Activated CD8-positive, alpha-beta memory T cell treated with anti-CD3 and anti-CD28 coated beads, Interleukin-2, amount 10 ng/mL, durations not matched to agents 7 days and 5 days (primary cell): ENCODE data around the gene SLC11A1. TPM values are rescaled to one million over a fixed set of nuclear protein-coding genes. Genes with fewer than 3 reads are reported as not detected.
A peak's percentile ranks its signal among the peaks of the same experiment; 100 is the strongest.

ENCODE experiments used
- ATAC-seq: fragments of 150-1000 bp; cut with Tn5 transposase; one replicate; pipeline ENCODE4 v1.10.0; 2021; ENCODE audit warnings: moderate library complexity
- CTCF ChIA-PET: fragments of 350-600 bp; sonication (Branson Sonifier 250); formaldehyde crosslinking; loops from one replicate; lab custom pipeline; 2021; ENCODE audit warnings: antibody characterized with exemption; lab: Charles Lee
- DNase-seq: peaks from one replicate; pipeline ENCODE4 v3.0.0-alpha.2; 2020
- H3K27ac Mint-ChIP-seq: one replicate; pipeline ENCODE4 v1.8.0; 2021; ENCODE audit warnings: mild to moderate bottlenecking, mixed read lengths
- H3K27me3 Mint-ChIP-seq: one replicate; pipeline ENCODE4 v1.8.0; 2021; ENCODE audit warnings: mixed read lengths
- H3K36me3 Mint-ChIP-seq: one replicate; pipeline ENCODE4 v1.8.0; 2021; ENCODE audit warnings: mild to moderate bottlenecking, mixed read lengths
- H3K4me1 Mint-ChIP-seq: one replicate; pipeline ENCODE4 v1.8.0; 2021; ENCODE audit warnings: mixed read lengths
- H3K4me3 Mint-ChIP-seq: one replicate; pipeline ENCODE4 v1.8.0; 2021; ENCODE audit warnings: mild to moderate bottlenecking, moderate library complexity, mixed read lengths
- H3K9me3 Mint-ChIP-seq: one replicate; pipeline ENCODE4 v1.8.0; 2022; ENCODE audit warnings: low read depth, mixed read lengths
- total RNA-seq, 2 experiments: library from RNA; stranded (reverse); gene quantifications; one replicate each; pipeline ENCODE4 v1.2.3, GENCODE V29; 2021

The SLC11A1 gene
- total RNA-seq, 2 experiments from 2014 or later = 0.18 to 0.35 TPM

DNA sequence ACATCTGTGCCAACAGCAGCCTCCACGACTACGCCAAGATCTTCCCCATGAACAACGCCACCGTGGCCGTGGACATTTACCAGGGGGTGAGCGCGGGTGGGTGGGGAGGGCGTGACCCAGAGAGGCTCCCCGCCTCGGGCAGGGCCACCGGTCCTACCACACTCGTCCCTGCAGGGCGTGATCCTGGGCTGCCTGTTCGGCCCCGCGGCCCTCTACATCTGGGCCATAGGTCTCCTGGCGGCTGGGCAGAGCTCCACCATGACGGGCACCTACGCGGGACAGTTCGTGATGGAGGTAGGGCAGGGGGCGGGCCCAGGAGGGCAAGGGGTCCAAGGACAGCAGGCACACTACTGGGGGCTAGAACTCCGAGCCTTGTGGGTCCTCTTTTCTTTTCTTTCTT is 9.1 kb downstream of the SLC11A1 start:
- no peaks in the 10 kb centered on the region for H3K36me3 Mint-ChIP-seq
- peaks cover 9% of the 10 kb centered on the region for H3K27me3 Mint-ChIP-seq
- H3K4me3 Mint-ChIP-seq = no peak overlapping the region
- peaks cover 21% of the 10 kb centered on the region for H3K4me1 Mint-ChIP-seq
- DNase-seq (no peak), ATAC-seq (no peak)
- no peak overlapping the region for H3K27ac Mint-ChIP-seq
- no peaks in the 10 kb centered on the region for H3K9me3 Mint-ChIP-seq
- CTCF ChIA-PET = interaction anchor here (1.7 kb wide), 1 partner anchor 100 kb away, joined by 5 read pairs; the partner anchor contains the start of gene TMBIM1

DNA sequence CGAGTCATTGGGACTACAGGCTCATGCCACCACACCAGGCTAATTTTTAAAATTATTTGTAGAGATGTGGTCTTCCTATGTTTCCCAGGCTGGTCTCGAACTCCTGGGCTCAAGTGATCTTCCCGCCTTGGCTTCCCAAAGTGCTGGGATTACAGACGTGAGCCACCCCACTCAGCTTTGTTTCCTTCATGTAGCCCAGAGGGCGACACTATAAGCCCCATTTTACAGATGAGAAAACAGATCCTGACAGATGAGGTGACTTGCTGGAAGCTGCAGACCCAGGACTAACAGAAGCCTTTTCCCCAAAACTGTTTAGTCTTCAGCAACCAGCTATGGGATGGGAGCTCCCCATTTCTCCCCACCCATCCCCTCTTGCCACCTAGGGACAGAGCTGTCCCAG is 10.4 kb downstream of the SLC11A1 start:
- Mint-ChIP-seq H3K4me3 (no peak overlapping the region), H3K9me3 (no peaks in the 10 kb centered on the region), H3K36me3 (no peaks in the 10 kb centered on the region), H3K27ac (peak overlapping the region; percentile 15), H3K4me1 (peaks cover 28% of the 10 kb centered on the region), H3K27me3 (no peaks in the 10 kb centered on the region)
- DNase-seq (no peak), ATAC-seq (no peak)
- CTCF ChIA-PET = interaction anchor here (0.6 to 2.2 kb wide), 2 partner anchors 31 to 108 kb away, joined by 3 to 7 read pairs; no protein-coding TSS in a partner anchor

DNA sequence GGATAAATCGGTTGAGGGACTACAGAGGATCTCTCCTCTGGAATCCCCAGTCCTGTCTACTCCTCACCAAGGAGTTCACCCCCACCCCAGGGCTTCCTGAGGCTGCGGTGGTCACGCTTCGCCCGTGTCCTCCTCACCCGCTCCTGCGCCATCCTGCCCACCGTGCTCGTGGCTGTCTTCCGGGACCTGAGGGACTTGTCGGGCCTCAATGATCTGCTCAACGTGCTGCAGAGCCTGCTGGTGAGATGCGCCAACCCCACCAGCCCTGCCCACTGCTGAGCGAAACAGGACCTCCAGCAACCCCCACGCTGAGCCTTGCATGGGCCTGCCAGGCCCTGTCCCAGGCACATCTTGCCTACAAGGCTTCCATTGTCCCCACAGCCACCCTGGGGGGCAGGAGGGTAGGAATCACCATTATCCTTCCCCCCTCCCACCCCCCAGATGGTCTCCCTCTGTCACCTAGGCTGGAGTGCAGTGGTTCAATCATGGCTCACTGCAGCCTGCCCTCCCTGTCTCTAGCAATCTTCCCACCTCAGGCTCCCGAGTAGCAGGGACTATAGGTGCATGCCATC is 10.9 kb downstream of the SLC11A1 start:
- DNase-seq = no peak
- H3K36me3 Mint-ChIP-seq = no peaks in the 10 kb centered on the region
- peaks cover 33% of the 10 kb centered on the region for H3K4me1 Mint-ChIP-seq
- CTCF ChIA-PET = interaction anchor here (0.5 to 4.8 kb wide), 12 partner anchors 12 to 317 kb away, joined by 3 to 35 read pairs (median 6); partner anchors contain the start of genes AAMP and PNKD
- no peaks in the 10 kb centered on the region for H3K9me3 Mint-ChIP-seq
- no peak overlapping the region for H3K4me3 Mint-ChIP-seq
- peak overlapping the region; percentile 15 for H3K27ac Mint-ChIP-seq
- ATAC-seq = no peak
- no peaks in the 10 kb centered on the region for H3K27me3 Mint-ChIP-seq

DNA sequence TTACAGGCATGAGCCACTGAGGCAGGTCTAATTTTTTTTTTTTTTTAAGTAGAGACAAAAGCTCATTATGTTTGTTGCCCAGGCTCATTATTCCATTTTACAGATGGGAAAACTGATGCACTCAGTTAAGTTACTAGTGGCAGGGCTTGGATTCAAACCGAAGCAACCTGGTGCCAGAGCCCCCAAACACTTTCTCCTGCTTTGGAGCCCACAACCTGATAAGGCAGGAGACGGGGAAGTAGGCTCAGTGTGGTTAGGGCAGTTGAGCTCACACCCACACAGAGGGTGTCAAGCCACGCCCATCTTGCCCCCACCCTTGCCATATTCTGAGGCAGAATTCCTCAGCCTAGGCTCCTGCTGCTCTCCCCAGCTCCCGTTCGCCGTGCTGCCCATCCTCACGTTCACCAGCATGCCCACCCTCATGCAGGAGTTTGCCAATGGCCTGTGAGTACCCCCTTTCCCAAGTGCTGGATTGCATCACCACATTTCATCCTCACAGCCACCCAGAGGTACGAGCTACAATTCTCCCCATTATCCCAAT is 11.7 kb downstream of the SLC11A1 start:
- H3K27me3 Mint-ChIP-seq = no peaks in the 10 kb centered on the region
- H3K9me3 Mint-ChIP-seq = no peaks in the 10 kb centered on the region
- no peaks in the 10 kb centered on the region for H3K36me3 Mint-ChIP-seq
- CTCF ChIA-PET = interaction anchor here (0.5 to 4.8 kb wide), 14 partner anchors 9 to 316 kb away, joined by 3 to 35 read pairs (median 6); partner anchors contain the start of genes AAMP and PNKD
- DNase-seq (peak; percentile 61), ATAC-seq (no peak)
- peak overlapping the region; percentile 7 for H3K27ac Mint-ChIP-seq
- H3K4me3 Mint-ChIP-seq = no peak overlapping the region
- H3K4me1 Mint-ChIP-seq = peaks cover 34% of the 10 kb centered on the region

DNA sequence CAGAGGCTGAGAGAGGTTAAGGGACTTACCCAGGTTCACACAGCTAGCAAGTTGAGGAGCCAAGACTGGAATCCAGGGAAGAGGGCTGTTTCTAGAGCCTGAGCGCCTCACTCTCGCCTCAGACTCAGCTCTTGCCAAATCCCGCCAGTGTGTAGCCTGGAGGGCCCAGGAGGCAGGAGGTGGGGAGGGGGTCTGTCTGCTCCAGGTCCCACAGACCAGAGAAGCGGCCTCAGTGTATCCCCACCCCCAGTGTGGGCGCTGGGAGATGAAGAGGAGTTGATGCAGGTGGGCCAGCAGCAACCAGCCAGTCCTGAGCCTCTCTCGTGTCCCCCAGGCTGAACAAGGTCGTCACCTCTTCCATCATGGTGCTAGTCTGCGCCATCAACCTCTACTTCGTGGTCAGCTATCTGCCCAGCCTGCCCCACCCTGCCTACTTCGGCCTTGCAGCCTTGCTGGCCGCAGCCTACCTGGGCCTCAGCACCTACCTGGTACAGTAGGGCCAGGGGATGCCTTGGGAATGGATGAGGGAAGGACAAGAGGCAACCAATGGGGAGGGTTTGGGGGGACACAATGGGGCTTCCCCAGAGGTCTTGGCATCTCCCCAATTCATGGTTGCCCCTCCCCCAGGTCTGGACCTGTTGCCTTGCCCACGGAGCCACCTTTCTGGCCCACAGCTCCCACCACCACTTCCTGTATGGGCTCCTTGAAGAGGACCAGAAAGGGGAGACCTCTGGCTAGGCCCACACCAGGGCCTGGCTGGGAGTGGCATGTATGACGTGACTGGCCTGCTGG is 12.4 kb downstream of the SLC11A1 start:
- H3K27ac Mint-ChIP-seq = peak overlapping the region; percentile 46
- H3K27me3 Mint-ChIP-seq = no peaks in the 10 kb centered on the region
- H3K36me3 Mint-ChIP-seq = no peaks in the 10 kb centered on the region
- DNase-seq (peak; percentile 62), ATAC-seq (no peak)
- no peaks in the 10 kb centered on the region for H3K9me3 Mint-ChIP-seq
- CTCF ChIA-PET = interaction anchor here (0.9 to 4.8 kb wide), 16 partner anchors 10 to 316 kb away, joined by 3 to 35 read pairs (median 6); partner anchors contain the start of genes AAMP, CATIP, PNKD and TMBIM1
- peaks cover 34% of the 10 kb centered on the region for H3K4me1 Mint-ChIP-seq
- no peak overlapping the region for H3K4me3 Mint-ChIP-seq

DNA sequence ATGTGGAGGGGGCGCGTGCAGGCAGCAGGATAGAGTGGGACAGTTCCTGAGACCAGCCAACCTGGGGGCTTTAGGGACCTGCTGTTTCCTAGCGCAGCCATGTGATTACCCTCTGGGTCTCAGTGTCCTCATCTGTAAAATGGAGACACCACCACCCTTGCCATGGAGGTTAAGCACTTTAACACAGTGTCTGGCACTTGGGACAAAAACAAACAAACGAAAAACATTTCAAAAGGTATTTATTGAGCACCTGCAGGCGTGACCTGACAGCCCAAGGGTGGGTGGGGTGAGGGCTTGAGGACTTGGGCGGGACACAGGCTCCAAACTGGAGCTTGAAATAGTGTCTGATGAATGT is 13.0 kb downstream of the SLC11A1 start:
- CTCF ChIA-PET = interaction anchor here (1.6 to 4.8 kb wide), 5 partner anchors 11 to 109 kb away, joined by 3 to 35 read pairs (median 31); partner anchors contain the start of genes CATIP and TMBIM1
- Mint-ChIP-seq H3K9me3 (no peaks in the 10 kb centered on the region), H3K27ac (peak overlapping the region; percentile 46), H3K27me3 (no peaks in the 10 kb centered on the region), H3K36me3 (no peaks in the 10 kb centered on the region), H3K4me3 (no peak overlapping the region), H3K4me1 (peaks cover 34% of the 10 kb centered on the region)
- DNase-seq (no peak), ATAC-seq (no peak)

DNA sequence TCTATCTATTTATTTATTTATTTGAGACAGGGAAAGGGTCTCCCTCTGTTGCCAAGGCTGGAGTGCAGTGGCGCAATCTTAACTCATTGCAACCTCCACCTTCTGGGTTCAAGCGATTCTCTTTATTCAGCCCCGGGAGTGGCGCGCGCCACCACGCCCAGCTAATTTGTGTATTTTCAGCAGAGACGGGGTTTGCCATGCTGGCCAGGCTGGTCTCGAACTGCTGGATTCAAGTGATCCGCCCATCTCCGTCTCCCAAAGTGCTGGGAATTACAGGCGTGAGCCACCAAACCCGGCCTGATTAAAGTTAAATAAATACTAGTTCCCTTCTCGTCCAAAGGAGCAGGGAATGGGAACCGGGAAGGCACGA is 13.4 kb downstream of the SLC11A1 start:
- Mint-ChIP-seq H3K27me3 (no peaks in the 10 kb centered on the region), H3K9me3 (no peaks in the 10 kb centered on the region), H3K36me3 (peaks cover 1% of the 10 kb centered on the region), H3K27ac (peak overlapping the region; percentile 86), H3K4me3 (peak overlapping the region; percentile 71), H3K4me1 (peaks cover 34% of the 10 kb centered on the region)
- ATAC-seq (no peak), DNase-seq (no peak)
- CTCF ChIA-PET = interaction anchor here (1.3 to 4.8 kb wide), 8 partner anchors 11 to 264 kb away, joined by 3 to 35 read pairs (median 11); partner anchors contain the start of genes AAMP, BCS1L, CATIP and PNKD

DNA sequence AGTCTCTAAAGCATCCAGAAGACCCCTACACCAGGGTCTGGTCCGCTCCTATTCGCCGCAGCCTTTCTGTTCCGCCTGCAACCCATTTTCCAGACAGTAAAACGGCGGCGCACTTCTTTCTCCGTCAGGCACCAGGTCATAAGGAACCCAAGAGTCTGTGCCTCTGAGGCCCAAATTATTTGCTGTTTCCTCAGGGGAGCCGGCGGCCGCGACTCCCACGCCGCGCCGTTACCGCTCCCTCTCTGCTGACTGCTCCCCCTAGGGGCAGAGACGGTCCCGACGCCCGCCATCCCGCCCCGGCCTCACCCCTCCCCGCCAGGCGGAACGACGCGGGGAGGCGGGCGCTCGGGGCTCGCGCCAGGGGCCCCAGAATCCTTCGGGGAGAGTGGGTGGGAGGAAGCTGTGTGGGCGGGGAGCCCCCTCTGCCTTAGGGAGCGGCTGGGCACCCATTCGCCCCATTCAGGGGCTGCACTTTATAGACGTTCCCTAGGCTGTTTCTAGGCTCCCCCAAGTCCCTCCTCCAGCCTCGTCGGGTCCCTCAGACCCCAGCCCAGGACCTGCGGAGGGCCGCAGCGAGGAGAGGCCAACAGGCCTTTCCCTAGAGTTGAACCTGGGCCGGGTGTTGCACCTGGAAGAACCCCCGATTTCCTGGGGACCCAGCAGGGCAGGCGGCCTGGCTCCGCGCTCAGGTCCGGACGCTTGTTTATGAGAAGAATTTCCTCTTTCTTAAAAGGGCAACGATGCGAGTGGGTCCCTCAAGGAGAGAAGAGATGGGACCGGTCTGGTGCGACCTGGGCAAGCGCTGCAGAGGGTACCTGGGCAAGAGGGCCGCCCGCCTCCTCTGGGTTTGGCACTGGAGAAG is 14.0 kb downstream of the SLC11A1 start:
- Mint-ChIP-seq H3K4me1 (peaks cover 34% of the 10 kb centered on the region), H3K27ac (peak overlapping the region; percentile 94), H3K36me3 (peaks cover 2% of the 10 kb centered on the region), H3K27me3 (no peaks in the 10 kb centered on the region), H3K4me3 (peak overlapping the region; percentile 87), H3K9me3 (no peaks in the 10 kb centered on the region)
- ATAC-seq = peak; percentile 66
- CTCF ChIA-PET = interaction anchor here (0.6 to 4.8 kb wide), 13 partner anchors 9 to 264 kb away, joined by 3 to 35 read pairs (median 7); partner anchors contain the start of genes AAMP, BCS1L, CATIP and PNKD
- peak; percentile 97 for DNase-seq

DNA sequence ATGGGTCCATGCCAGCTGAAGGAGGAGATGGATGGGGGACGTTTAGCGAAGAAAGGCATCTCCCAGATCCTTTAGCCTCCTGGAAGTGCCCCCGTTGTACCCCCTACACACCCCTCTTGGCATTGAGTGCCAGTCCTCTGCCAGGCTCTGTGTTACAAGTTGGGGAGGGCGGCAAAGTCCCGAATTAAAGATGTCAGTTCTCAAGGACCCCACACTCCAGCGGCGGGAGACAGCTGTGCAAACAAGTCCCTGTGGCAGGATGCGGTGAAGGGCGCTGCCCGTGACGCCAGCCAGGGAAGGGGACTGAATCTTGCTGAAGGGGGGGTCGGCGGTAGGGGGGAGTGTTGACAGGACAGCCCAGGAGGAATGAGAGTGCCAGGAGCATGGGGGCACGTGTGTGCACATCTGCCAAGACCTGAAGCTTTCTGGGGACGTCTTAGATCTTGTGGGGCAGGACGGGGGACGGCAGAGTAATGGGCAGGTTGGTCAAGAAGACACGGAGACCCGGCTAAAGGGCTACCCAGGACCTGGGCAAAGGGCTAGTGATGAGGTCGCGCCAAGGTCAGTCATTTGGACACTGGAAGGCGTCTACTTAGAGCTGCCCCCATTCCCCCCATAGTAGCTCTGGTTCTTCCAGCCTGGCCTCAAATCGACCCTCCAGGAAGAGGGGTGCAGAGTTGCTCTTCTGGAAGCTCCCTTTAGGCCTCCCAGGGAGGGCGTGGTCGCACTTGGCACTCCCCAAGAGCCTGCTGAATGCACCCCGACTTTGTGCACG is 14.8 kb downstream of the SLC11A1 start:
- peak; percentile 2 for ATAC-seq
- CTCF ChIA-PET = interaction anchor here (0.6 to 4.8 kb wide), 12 partner anchors 9 to 263 kb away, joined by 3 to 35 read pairs (median 8); partner anchors contain the start of genes AAMP, BCS1L, CATIP and PNKD
- H3K36me3 Mint-ChIP-seq = peaks cover 5% of the 10 kb centered on the region

DNA sequence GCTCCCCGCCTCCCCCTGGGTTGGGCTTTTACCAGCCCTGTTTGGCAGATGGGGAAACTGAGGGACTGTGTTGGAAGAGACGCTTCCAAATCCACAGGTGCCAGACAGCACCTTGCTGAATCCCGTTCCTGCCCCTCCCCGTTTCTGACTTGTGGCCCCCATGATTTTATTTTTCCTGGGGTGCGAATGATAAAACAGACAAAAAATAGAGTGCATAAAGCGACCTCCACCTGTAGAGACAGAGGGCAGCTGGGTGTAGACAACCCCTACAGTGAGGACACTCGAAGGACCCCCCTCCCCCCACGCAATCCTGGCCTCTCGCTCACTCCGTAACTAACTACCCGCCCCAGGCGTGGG is 15.4 kb downstream of the SLC11A1 start:
- Mint-ChIP-seq H3K27me3 (no peaks in the 10 kb centered on the region), H3K4me1 (peaks cover 44% of the 10 kb centered on the region), H3K36me3 (peaks cover 5% of the 10 kb centered on the region), H3K27ac (peak overlapping the region; percentile 94), H3K4me3 (peak overlapping the region; percentile 87), H3K9me3 (no peaks in the 10 kb centered on the region)
- no peak for DNase-seq
- no peak for ATAC-seq
- CTCF ChIA-PET = interaction anchor here (1.6 to 4.8 kb wide), 6 partner anchors 9 to 127 kb away, joined by 8 to 35 read pairs (median 23); partner anchors contain the start of genes AAMP, CATIP, PNKD and TMBIM1

More for the DNA sequence above, 14.8 kb downstream of the SLC11A1 start:
- Mint-ChIP-seq H3K9me3 (no peaks in the 10 kb centered on the region), H3K4me3 (peak overlapping the region; percentile 87), H3K27ac (peak overlapping the region; percentile 94), H3K27me3 (no peaks in the 10 kb centered on the region), H3K4me1 (peaks cover 40% of the 10 kb centered on the region)
- DNase-seq = peak; percentile 93

DNA sequence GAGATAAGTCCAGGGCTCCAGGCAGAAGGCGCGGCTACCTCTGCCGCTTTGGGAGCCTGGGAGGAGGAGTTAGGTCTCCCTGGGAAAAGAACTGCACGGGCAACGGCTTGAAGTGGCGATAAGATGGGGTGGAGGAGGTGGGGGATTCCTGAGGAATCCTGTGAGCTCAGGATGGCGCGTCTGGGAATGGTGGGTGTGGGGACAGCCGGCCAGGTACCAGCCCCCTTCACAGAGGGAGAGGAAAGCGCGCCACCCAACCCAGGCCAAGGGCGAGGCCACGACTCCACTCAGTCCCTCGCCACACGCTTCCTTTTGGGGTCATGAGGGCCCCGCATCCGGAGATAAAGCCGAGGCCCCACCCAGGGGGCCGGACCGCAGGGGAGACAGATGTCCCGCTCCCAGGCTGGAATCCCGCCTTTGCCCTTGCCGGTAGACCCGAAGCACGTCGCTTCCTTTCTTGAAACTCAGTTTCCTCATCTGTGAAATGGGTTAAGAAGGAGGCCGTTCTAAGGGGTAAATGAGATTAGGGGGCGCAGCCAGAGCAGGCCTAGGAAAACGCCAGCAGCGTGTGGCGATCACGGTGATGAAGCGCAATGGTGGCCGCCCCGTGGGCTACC is 15.9 kb downstream of the SLC11A1 start:
- Mint-ChIP-seq H3K4me3 (peak overlapping the region; percentile 87), H3K36me3 (peaks cover 5% of the 10 kb centered on the region), H3K9me3 (no peaks in the 10 kb centered on the region), H3K4me1 (peaks cover 47% of the 10 kb centered on the region), H3K27me3 (no peaks in the 10 kb centered on the region), H3K27ac (peak overlapping the region; percentile 94)
- DNase-seq = peak; percentile 92
- CTCF ChIA-PET = interaction anchor here (1.9 to 4.8 kb wide), 4 partner anchors 8 to 112 kb away, joined by 8 to 35 read pairs (median 32); partner anchors contain the start of genes CATIP and TMBIM1
- ATAC-seq = peak; percentile 32
